SK-N-SH (cell line): Measurements from ENCODE around the gene SLC47A2. TPM values are rescaled to one million over a fixed set of nuclear protein-coding genes. Genes with fewer than 3 reads are reported as not detected.
A peak's percentile ranks its signal among the peaks of the same experiment; 100 is the strongest.

Experiments used
- CTCF ChIA-PET: fragments of 300-600, 350-600 bp; formaldehyde crosslinking; extraction: SDS; loops from one replicate; lab custom pipeline; 2021; lab: Yijun Ruan, JAX
- POLR2A ChIA-PET: fragments of 350-600 bp; sonication (Branson Sonifier 250); formaldehyde crosslinking; extraction: SDS; loops from one replicate; lab custom pipeline; 2020; ENCODE audit warnings: antibody characterized with exemption, inconsistent platforms; lab: Yijun Ruan, JAX
- DNase-seq: peaks from one replicate; pipeline ENCODE4 v3.0.0; 2012
- H2AFZ ChIP-seq: fragments of 200-600 bp; sonication (generic); 2 replicates; pipeline ENCODE4 v1.8.1; 2016; ENCODE audit warnings: antibody characterized with exemption, mild to moderate bottlenecking, low read depth
- H3F3A ChIP-seq: fragments of 200-600 bp; sonication (generic); replicated peaks from 2 replicates; pipeline ENCODE3; 2016; ENCODE audit warnings: antibody characterized with exemption, mild to moderate bottlenecking; ENCODE audit not compliant: insufficient read depth
- H3K27ac ChIP-seq, 2 experiments: fragments of 200-500 bp in 1 of 2; fragments of 200-600 bp in 1 of 2; sonication (Bioruptor generic) in 1 of 2; sonication (generic), shearing (Covaris generic) in 1 of 2; 2 replicates each; pipeline versions ENCODE4 v1.5.1 to v1.6.1; 2014 to 2016; ENCODE audit warnings: low read depth in 2 of 2, inconsistent platforms in 1 of 2, low read length in 1 of 2, mild to moderate bottlenecking in 1 of 2, mixed read lengths in 1 of 2
- H3K27me3 ChIP-seq: fragments of 200-600 bp; sonication (generic), shearing (Covaris generic); 2 replicates; pipeline ENCODE4 v1.6.1; 2016; ENCODE audit warnings: mixed run types; ENCODE audit not compliant: insufficient read depth
- H3K36me3 ChIP-seq, 2 experiments: fragments of 200-500 bp in 1 of 2; fragments of 200-600 bp in 1 of 2; sonication (Bioruptor generic) in 1 of 2; sonication (generic) in 1 of 2; replicated peaks in 1 of 2; 2 replicates each; pipeline versions ENCODE3 to v1.5.1; 2014 to 2016; ENCODE audit warnings: low read length in 1 of 2, mild to moderate bottlenecking in 1 of 2; ENCODE audit not compliant: insufficient read depth in 2 of 2, control insufficient read depth in 1 of 2
- H3K4me1 ChIP-seq, 2 experiments: fragments of 200-500 bp in 1 of 2; fragments of 200-600 bp in 1 of 2; sonication (Bioruptor generic) in 1 of 2; sonication (generic), shearing (Covaris generic) in 1 of 2; 2 replicates each; pipeline versions ENCODE4 v1.5.1 to v1.6.1; 2014 to 2016; ENCODE audit warnings: low read depth in 1 of 2, low read length in 1 of 2, mixed run types in 1 of 2; ENCODE audit not compliant: insufficient read depth in 2 of 2, control insufficient read depth in 1 of 2
- H3K4me2 ChIP-seq: fragments of 200-600 bp; sonication (generic), shearing (Covaris generic); 2 replicates; pipeline ENCODE4 v1.6.1; 2017; ENCODE audit warnings: mixed run types
- H3K4me3 ChIP-seq, 2 experiments: fragments of 200-500 bp in 1 of 2; fragments of 200-600 bp in 1 of 2; sonication (Bioruptor generic) in 1 of 2; sonication (generic), shearing (Covaris generic) in 1 of 2; 2 replicates each; pipeline versions ENCODE4 v1.5.1 to v1.8.1; 2014 to 2016; ENCODE audit warnings: low read depth in 2 of 2, inconsistent platforms in 1 of 2, low read length in 1 of 2, mild to moderate bottlenecking in 1 of 2, mixed read lengths in 1 of 2, moderate library complexity in 1 of 2
- H3K79me2 ChIP-seq: fragments of 200-600 bp; sonication (generic); 2 replicates; pipeline ENCODE4 v1.8.1; 2017; ENCODE audit warnings: mild to moderate bottlenecking; ENCODE audit not compliant: insufficient read depth
- H3K9ac ChIP-seq: fragments of 200-600 bp; sonication (generic); 2 replicates; pipeline ENCODE4 v1.6.1; 2017; ENCODE audit warnings: mixed run types
- H3K9me2 ChIP-seq: fragments of 200-600 bp; sonication (generic); 2 replicates; pipeline ENCODE4 v1.6.1; 2017; ENCODE audit warnings: mixed run types
- H3K9me3 ChIP-seq: fragments of 200-600 bp; sonication (generic); 2 replicates; pipeline ENCODE4 v1.6.1; 2017; ENCODE audit warnings: mixed run types, mild to moderate bottlenecking, moderate library complexity
- H4K20me1 ChIP-seq: fragments of 200-600 bp; sonication (generic); 2 replicates; pipeline ENCODE4 v1.6.1; 2017; ENCODE audit warnings: mild to moderate bottlenecking, mixed run types; ENCODE audit not compliant: insufficient read depth
- EP300 ChIP-seq, 2 experiments: IDR thresholded peaks; 2 replicates each; pipeline versions ENCODE4 v1.4.0 to v1.6.1; 2012; ENCODE audit warnings: borderline replicate concordance in 1 of 2, low read depth in 1 of 2, low read length in 1 of 2
- GABPA ChIP-seq: IDR thresholded peaks from 2 replicates; pipeline ENCODE4 v1.4.0; 2012; ENCODE audit warnings: low read depth, mild to moderate bottlenecking
- IRF3 ChIP-seq: fragments of 150-350 bp; IDR thresholded peaks from 2 replicates; pipeline ENCODE4 v1.6.1; 2016; ENCODE audit warnings: mild to moderate bottlenecking, low read depth, low read length
- JUND ChIP-seq: IDR thresholded peaks from 2 replicates; pipeline ENCODE4 v1.4.0; 2012
- NFIC ChIP-seq: IDR thresholded peaks from 2 replicates; pipeline ENCODE4 v1.4.0; 2012; ENCODE audit warnings: borderline replicate concordance
- NRF1 ChIP-seq: IDR thresholded peaks from 2 replicates; pipeline ENCODE4 v1.6.1; 2012; ENCODE audit warnings: low read depth, mild to moderate bottlenecking, low read length
- RAD21 ChIP-seq: IDR thresholded peaks from 2 replicates; pipeline ENCODE4 v1.6.1; 2012; ENCODE audit warnings: mild to moderate bottlenecking, low read length
- RCOR1 ChIP-seq: fragments of 150-350 bp; IDR thresholded peaks from 2 replicates; pipeline ENCODE4 v1.6.1; 2017; ENCODE audit warnings: antibody characterized with exemption, low read length
- REST ChIP-seq: IDR thresholded peaks from 2 replicates; pipeline ENCODE4 v1.6.1; 2012; ENCODE audit warnings: mild to moderate bottlenecking, low read depth, low read length, moderate library complexity
- RFX5 ChIP-seq: IDR thresholded peaks from 2 replicates; pipeline ENCODE4 v1.6.1; 2012; ENCODE audit warnings: mild to moderate bottlenecking, improper control_type of control experiment, low read length
- WGBS: methylation state at CpG from one replicate; pipeline ENCODE4 v1.1.6; 2017; ENCODE audit warnings: low lambda C conversion rate; 5-methylcytosine and 5-hydroxymethylcytosine counted together
- polyA plus RNA-seq, 3 experiments: library from polyadenylated mRNA; depleted of rRNA; stranded (reverse); fragments of >200 nt; gene quantifications; 2 replicates each; pipeline ENCODE4 v1.2.3, GENCODE V29; 2012

The SLC47A2 gene
- polyA plus RNA-seq, 1 of the 3 experiments (the other 2 are of a cell fraction) = not detected

- TF ChIP-seq REST (no peak), NRF1 (peak; percentile 3; the same call in 1 of the 2 replicates), GABPA (no peak), RCOR1 (peak; percentile 24; the same call in 1 of the 2 replicates), RAD21 (peak; percentile 65), RFX5 (no peak), IRF3 (no peak), JUND (no peak), EP300 (IDR thresholded peaks at IDR 0.05; ENCODE audit: borderline replicate concordance in 1 of 2, low read depth in 1 of 2, low read length in 1 of 2) (no peak)
These were observed 28.8 kb upstream of the SLC47A2 start (continued) for GRCh38 chr17:19744922-19745757.

GRCh38 chr17:19744492-19744891 is 28.1 kb upstream of the SLC47A2 start:
- ChIA-PET CTCF (interaction anchor here (0.6 to 5.9 kb wide), 39 partner anchors 8 to 417 kb away, joined by 3 to 55 read pairs (median 5); partner anchors contain the start of genes ALDH3A2, SLC47A1 and SLC47A2), POLR2A (interaction anchor here (0.6 to 1.0 kb wide), 5 partner anchors 17 to 165 kb away, joined by 3 to 5 read pairs (median 4); partner anchors contain the start of gene ALDH3A2)
- Histone ChIP-seq H3K4me3 (peak overlapping the region; percentile 46 to 47), H4K20me1 (no peaks in the 10 kb centered on the region), H3K4me1 (peaks cover 0 to 6% of the 10 kb centered on the region in 2 experiments; a peak in 1 of 4 replicates), H3K27ac (peak overlapping the region in 1 of 2 experiments; percentile 56; a peak in 1 of 4 replicates), H3K27me3 (no peaks in the 10 kb centered on the region), H3F3A (no peaks in the 10 kb centered on the region), H3K36me3 (no peaks in the 10 kb centered on the region), H3K9me2 (no peaks in the 10 kb centered on the region), H3K9me3 (no peaks in the 10 kb centered on the region), H2AFZ (peak overlapping the region; percentile 78; the same call in 1 of the 2 replicates), H3K4me2 (peak overlapping the region; percentile 76), H3K9ac (no peak overlapping the region), H3K79me2 (no peaks in the 10 kb centered on the region)
- TF ChIP-seq GABPA = peak; percentile 59
- TF ChIP-seq NFIC = no peak
- WGBS = 29% methylated on average over 14 of the region's 26 CpGs
- DNase-seq = no peak
